HG02610 (cell line): ENCODE results near the gene SETD7.

ENCODE experiments used
- ATAC-seq: cut with Tn5 transposase; IDR thresholded peaks from one replicate; pipeline ENCODE4 v1.9.1; 2021; ENCODE audit warnings: mild to moderate bottlenecking, moderate library complexity; ENCODE audit not compliant: unreplicated experiment

SETD7 gene

GRCh38 chr4:139552517-139553307 is 3.3 kb downstream of the SETD7 start:
- ATAC-seq, result no peak

DNA sequence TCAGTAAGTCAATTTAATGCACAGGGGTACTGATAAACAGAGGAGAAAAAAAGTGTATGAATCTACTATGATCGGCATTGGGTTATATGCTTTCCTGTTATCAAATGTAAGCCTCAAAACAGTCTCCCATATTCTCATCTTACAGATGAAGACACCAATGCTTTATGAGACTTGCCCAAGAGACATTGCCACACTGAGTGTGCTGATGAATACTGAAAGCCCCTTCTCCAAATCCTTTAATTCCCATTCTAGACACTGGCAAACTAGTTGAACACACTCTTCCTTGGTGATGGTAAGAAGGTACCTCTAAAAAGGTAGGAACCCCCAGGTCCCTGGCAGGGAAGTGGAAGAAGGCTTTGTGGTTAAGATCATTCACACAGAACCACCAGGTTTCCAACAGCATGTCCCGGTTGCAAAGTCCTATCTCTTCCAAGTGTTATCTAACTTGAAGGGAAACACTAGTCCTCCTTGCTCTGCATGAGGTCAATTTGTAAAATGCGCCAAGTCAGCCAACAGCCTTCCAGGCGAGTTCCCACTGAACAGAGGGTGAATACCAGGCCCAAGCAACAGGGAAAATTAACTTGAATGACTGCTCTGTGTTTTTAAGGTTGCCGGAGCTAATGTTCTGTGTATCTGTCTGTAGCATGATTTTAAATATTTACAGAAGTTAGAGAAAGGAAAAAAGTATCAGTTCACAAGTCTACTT is 5.1 kb downstream of the SETD7 start:
- no peak for ATAC-seq

DNA sequence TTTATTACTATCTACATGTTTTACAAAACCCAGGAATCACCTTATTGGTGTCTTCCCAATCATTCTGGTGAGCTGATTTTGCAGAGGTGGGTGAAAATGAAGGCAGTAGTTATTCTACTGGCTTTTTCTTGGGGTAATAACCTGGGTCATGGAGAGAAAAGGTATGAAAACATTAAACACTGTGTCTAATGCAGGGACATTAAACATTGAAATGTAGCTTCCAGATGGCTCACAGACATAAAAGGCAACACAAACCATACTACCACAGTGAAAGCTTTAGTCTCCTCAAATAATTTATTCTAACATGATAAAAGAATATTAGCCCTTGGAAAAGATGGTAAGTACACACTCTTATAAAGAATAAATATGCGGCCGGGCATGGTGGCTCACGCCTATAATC is 8.0 kb downstream of the SETD7 start:
- no peak for ATAC-seq

GRCh38 chr4:139540632-139541031 is 15.4 kb downstream of the SETD7 start:
- no peak for ATAC-seq

DNA sequence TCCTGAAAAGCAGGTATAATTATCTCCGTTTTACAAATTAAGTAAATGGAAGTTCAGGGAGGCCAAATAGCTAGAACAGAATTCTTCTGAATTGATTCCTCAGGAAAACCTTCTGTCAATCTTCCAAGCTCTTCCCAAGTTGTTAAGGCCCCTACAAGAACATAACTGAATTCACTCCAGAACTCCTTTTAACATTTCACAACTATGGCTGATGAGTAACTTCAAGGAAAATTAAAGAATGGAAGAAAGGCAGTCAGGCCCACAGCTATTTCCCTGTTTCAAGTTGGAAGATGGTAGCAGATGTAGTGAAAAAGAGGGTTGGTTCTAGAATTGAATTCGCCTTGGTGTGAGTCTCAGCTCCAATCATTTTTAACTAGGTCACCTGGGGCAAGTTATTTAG is 15.9 kb downstream of the SETD7 start:
- ATAC-seq, result no peak

DNA sequence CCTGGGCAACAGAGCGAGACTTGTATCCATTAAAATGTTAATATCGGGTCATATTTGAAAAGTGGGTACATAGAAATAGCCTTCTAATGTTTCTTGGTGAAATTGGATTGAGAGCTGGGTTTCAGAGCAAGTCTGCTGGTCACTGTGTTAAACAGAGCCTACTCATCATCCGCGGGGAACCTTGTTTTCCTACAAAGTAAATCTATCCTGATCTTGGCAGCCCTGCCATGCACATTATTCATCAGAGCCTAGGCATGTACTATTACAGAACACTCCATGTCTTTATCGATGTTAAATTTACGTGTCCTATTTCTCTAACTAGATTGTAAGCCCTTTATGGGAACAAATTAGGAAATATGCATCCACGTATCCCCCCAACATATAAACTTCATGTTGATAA is 18.7 kb downstream of the SETD7 start:
- ATAC-seq, result no peak

DNA sequence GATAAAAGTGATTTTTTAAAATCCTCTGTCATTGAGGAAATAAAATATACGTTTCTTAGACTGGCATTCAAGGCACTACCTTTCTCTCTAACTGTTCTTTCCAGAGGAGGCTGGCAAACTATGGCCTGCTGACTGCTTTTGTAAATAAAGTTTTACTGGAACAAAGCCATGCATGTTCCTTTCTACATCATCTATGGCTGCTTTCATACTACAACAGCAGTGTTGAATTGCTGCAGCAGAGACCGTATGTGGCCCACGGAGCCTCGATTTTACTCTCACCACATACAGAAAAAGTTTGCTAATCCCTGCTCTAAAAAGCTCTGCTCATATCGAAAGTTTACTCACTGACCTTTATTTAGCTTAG is 20.2 kb downstream of the SETD7 start:
- no peak for ATAC-seq

GRCh38 chr4:139535228-139535870 is 20.7 kb downstream of the SETD7 start:
- no peak for ATAC-seq

- ATAC-seq, result no peak
Observed at GRCh38 chr4:139534287-139534950, 21.6 kb downstream of the SETD7 start.

- ATAC-seq, result no peak
Observed at GRCh38 chr4:139533511-139533910, 22.5 kb downstream of the SETD7 start.

DNA sequence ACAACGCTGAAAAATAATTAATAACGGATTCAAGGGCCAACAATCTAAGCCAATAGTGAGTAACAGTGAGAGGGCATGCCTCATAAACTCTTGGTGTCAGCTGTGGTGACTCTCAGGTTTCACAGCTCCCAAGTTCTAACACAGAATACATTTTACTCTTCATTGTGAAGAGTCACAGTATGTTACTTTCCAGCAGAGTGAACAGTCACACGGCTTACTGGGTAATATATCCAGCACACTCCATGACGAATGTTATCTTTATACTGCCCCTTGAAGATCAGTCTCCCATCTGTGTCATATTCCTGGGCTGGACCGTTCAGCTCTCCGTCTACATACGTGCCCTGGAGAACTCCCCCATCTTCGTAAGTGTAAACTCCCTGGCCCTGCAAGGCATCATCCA is 23.1 kb downstream of the SETD7 start:
- ATAC-seq, result no peak

DNA sequence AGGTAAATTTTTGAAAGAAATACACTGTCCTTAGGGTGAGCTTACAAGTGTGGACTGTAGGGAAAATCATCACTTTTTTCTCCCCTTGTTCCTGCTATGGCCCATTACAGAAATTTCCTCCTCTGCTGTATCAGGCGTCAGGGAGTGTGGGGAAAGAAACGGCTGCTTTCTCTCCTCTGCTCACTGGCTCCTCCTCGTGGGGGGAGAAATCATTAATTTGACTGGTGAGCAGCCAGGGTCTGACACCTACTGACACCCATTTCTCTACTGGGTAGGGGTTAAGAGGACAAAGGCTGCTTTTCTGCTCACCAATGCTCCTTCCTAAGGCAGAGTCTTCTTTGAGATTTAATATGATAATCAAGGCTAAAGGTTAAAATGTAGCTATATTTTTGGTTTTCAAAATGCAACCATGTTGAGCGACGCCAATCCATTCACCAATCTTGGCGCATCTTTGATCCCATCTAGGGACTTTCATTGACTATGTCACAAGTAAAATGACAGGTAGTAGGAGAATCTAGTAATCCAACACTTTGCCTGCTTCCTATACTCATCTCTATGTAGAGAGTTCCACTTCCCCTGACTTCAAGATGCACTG is 25.1 kb downstream of the SETD7 start:
- ATAC-seq, result peak; percentile 34

- ATAC-seq, result peak; percentile 91
Observed at GRCh38 chr4:139528377-139529005, 27.5 kb downstream of the SETD7 start.

DNA sequence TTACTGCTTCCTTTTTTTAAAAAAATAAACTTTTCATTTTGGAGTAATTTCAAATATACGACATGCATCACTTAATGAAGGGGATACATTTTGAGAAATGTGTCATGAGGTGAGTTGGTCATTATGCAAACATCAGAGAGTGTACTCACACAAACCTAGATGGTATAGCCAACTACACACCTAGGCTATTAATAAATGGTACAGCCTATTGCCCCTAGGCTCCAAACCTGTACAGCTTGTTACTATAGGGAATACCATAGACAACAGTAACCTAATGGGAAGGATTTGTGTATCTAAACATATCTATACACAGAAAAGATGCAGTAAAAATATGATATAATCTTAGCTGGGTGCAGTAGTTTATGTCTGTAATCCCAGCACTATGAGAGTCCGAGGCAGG is 29.1 kb downstream of the SETD7 start:
- ATAC-seq, result no peak

- no peak for ATAC-seq
Observed at GRCh38 chr4:139525414-139525813, 30.6 kb downstream of the SETD7 start.

GRCh38 chr4:139524062-139524631 is 31.9 kb downstream of the SETD7 start:
- ATAC-seq, result peak; percentile 25

DNA sequence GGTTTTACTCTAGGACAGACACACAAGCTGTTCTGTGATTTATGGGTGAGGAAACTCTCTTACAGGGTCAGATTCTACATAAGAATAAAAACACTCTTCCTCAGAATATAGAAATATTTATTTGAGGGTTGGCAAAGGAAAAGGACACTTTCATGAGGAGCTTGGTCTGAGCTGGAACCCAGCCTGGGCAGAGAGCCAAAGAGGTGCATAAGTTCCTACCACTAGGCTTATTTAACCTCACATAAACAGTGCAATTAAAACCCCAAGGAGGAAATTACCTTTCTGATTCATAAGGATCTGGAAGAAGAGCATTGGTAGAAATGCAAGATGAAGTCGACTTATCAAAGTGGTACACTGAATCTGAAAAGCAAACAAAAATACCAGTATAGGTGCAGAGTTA is 32.9 kb downstream of the SETD7 start:
- no peak for ATAC-seq

GRCh38 chr4:139522457-139522856 is 33.6 kb downstream of the SETD7 start:
- peak; percentile 32 for ATAC-seq

- peak; percentile 39 for ATAC-seq
Observed at GRCh38 chr4:139521754-139522401, 34.1 kb downstream of the SETD7 start.

DNA sequence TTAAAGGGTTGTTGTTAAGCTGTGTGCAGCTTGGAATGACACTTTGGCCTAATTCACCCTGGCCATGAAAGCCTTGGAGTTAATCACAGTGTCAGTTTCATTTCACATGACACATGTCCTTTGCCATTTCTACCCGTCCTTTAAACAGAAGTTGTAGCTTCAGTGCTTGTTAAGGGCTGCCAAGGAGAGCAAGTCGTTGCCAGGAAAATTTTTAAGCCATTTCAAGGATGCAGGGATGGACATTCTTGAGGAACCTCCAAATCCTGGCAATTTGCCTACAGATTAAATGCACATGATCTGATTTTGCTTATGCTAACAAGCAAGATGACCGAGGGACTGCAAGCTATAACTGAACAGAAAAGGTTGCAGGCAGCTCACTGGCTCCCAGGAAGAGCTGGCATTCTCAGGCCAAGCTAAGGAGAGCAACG is 40.5 kb downstream of the SETD7 start:
- ATAC-seq, result no peak
